Measurements from ENCODE around the gene NLRP2B. TPM values are rescaled to one million over a fixed set of nuclear protein-coding genes. Genes with fewer than 3 reads are reported as not detected.
"Not testable (repeated sequence)": the region's sequence is repeated elsewhere in the genome, so short reads cannot be mapped to it uniquely, and the experiment has no call there.

The NLRP2B gene
- total RNA-seq (2014; rRNA removed), result not detected in 2 replicates
- Bru-seq, nascent RNA, result percentile 19 among the genes with signal in this experiment
- BruChase-seq, experiment 1, labeled RNA remaining after a 6-hour chase, result percentile 25 among the genes with signal in this experiment
- percentile 21 among the genes with signal in this experiment for BruChase-seq, experiment 2, labeled RNA remaining after a 2-hour chase
- long read RNA-seq, result 0 reads

DNA sequence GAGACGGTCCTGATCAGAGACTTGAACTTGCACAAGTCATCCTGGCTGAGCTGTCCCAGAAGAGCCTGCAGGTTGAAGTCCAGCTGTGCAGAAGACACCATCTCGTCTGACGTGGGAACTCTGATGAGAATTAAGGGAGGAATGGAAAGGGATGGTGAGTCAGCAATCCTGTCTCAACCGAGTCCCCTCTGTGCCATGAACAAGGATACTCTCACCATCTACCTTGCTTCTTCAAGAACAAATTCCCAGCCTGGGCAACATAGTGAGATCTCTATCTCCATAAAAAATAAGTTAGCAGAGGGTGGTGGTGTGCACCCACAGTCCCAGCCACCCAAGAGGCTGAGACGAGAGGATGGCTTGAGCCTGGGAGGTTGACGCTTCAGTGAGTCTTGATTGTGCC, at the start of gene NLRP2B:
Gene NLRP2B, minus strand, starts transcription at position 101 of the 400 bp plus-strand sequence.
- no peaks in the 10 kb centered on the region for H3K4me1 ChIP-seq (ENCODE audit: insufficient read depth, low read length)
- no peaks in the 10 kb centered on the region for H3F3A ChIP-seq (ENCODE audit: low read length, unreplicated experiment)
- no peaks in the 10 kb centered on the region for H4K20me1 ChIP-seq (ENCODE audit: low read length)
- no peak within 1 kb of the TSS for H3K4me2 ChIP-seq (ENCODE audit: low read length)
- TF ChIP-seq, protein P1, sequence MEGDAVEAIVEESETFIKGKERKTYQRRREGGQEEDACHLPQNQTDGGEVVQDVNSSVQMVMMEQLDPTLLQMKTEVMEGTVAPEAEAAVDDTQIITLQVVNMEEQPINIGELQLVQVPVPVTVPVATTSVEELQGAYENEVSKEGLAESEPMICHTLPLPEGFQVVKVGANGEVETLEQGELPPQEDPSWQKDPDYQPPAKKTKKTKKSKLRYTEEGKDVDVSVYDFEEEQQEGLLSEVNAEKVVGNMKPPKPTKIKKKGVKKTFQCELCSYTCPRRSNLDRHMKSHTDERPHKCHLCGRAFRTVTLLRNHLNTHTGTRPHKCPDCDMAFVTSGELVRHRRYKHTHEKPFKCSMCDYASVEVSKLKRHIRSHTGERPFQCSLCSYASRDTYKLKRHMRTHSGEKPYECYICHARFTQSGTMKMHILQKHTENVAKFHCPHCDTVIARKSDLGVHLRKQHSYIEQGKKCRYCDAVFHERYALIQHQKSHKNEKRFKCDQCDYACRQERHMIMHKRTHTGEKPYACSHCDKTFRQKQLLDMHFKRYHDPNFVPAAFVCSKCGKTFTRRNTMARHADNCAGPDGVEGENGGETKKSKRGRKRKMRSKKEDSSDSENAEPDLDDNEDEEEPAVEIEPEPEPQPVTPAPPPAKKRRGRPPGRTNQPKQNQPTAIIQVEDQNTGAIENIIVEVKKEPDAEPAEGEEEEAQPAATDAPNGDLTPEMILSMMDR (conservative IDR thresholded peaks at IDR 0.05; ENCODE audit: low read depth, low read length), result no peak
- no peak within 1 kb of the TSS for H3K9ac ChIP-seq (ENCODE audit: low read length)
- DNase-seq (no peak), ATAC-seq (no peak)
- no peaks in the 10 kb centered on the region for H3K9me3 ChIP-seq (ENCODE audit: low read length)
- BruUV-seq (replicated peaks), result no TSS peak
- ChIA-PET CTCF (no interaction called here), POLR2A (ENCODE audit: unreplicated experiment) (no interaction called here)
- H3K27ac ChIP-seq (ENCODE audit: low read length), result no peak within 1 kb of the TSS
- no peaks in the 10 kb centered on the region for H3K36me3 ChIP-seq (ENCODE audit: low read depth, low read length)
- H3K27me3 ChIP-seq (ENCODE audit: low read length), result 0 out of 2 replicates have a peak, but pooled peaks cover 5% of the 10 kb centered on the region
- no peak within 1 kb of the TSS for H2AFZ ChIP-seq (ENCODE audit: low read length)
- no peaks in the 10 kb centered on the region for H3K9me2 ChIP-seq (replicated peaks; ENCODE audit: low read length)
- no peak within 1 kb of the TSS for H3K4me3 ChIP-seq (ENCODE audit: low read length)
- no peaks in the 10 kb centered on the region for H3K79me2 ChIP-seq (ENCODE audit: low read length)
- intact Hi-C loops (cut with micrococcal nuclease), result no loop called here

DNA sequence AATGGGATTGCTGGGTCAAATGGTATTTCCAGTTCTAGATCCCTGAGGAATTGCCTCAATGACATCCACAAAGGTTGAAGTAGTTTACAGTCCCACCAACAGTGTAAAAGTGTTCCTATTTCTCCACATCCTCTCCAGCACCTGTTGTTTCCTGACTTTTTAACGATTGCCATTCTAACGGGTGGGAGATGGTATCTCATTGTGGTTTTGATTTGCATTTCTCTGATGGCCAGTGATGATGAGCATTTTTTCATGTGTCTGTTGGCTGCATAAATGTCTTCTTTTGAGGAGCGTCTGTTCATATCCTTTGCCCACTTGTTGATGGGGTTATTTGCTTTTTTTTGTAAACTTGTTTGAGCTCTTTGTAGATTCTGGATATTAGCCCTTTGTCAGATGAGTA, 45.9 kb upstream of the NLRP2B start:
- DNase-seq; H3K27ac ChIP-seq (ENCODE audit: low read length); intact Hi-C loops (cut with micrococcal nuclease); CTCF ChIA-PET; H3K9me3 ChIP-seq (ENCODE audit: low read length); H4K20me1 ChIP-seq (ENCODE audit: low read length); H3K9me2 ChIP-seq (replicated peaks; ENCODE audit: low read length); H2AFZ ChIP-seq (ENCODE audit: low read length); H3F3A ChIP-seq (ENCODE audit: low read length, unreplicated experiment); H3K9ac ChIP-seq (ENCODE audit: low read length); BruUV-seq (replicated peaks); ATAC-seq; H3K27me3 ChIP-seq (ENCODE audit: low read length); H3K4me3 ChIP-seq (ENCODE audit: low read length); H3K4me2 ChIP-seq (ENCODE audit: low read length); POLR2A ChIA-PET (ENCODE audit: unreplicated experiment); H3K36me3 ChIP-seq (ENCODE audit: low read depth, low read length); H3K4me1 ChIP-seq (ENCODE audit: insufficient read depth, low read length); H3K79me2 ChIP-seq (ENCODE audit: low read length): not testable (repeated sequence)

DNA sequence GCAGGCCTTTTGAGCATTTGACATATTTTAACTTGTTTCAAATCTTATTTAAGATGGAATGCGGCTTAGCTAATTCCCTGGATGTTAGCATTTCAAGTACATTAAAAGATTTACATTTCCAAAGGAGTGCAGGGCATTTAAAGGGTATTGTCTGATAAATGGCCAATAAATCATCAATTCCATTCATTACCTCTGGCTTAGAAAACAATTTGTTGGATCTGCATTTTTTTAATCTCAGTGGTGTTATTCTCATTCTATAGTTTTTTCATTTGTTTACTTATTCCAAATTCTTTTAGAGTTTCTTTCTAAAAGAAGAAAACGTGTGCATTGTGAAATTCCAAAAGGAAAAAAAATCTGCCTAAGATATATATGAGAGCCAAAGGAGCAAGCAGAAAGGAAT, 1.3 kb upstream of the NLRP2B start:
- ChIA-PET POLR2A (ENCODE audit: unreplicated experiment) (no interaction called here), CTCF (no interaction called here)
- no peak overlapping the region for H2AFZ ChIP-seq (ENCODE audit: low read length)
- H3K9me3 ChIP-seq (ENCODE audit: low read length), result no peaks in the 10 kb centered on the region
- no peaks in the 10 kb centered on the region for H3K9me2 ChIP-seq (replicated peaks; ENCODE audit: low read length)
- intact Hi-C loops (cut with micrococcal nuclease), result no loop called here
- no peak for ATAC-seq
- H3K4me3 ChIP-seq (ENCODE audit: low read length), result no peak overlapping the region
- no peaks in the 10 kb centered on the region for H3F3A ChIP-seq (ENCODE audit: low read length, unreplicated experiment)
- no TSS peak for BruUV-seq (replicated peaks)
- no peak overlapping the region for H3K4me2 ChIP-seq (ENCODE audit: low read length)
- H4K20me1 ChIP-seq (ENCODE audit: low read length), result no peaks in the 10 kb centered on the region
- TF ChIP-seq, protein P1 (conservative IDR thresholded peaks at IDR 0.05; ENCODE audit: low read depth, low read length), result no peak
- no peak for TF ChIP-seq EZH2phosphoT487 (IDR thresholded peaks at IDR 0.05; ENCODE audit: borderline replicate concordance, low read length)
- TF ChIP-seq EZH2 (IDR thresholded peaks at IDR 0.05; ENCODE audit: low read length, unreplicated experiment), result no peak
- H3K79me2 ChIP-seq (ENCODE audit: low read length), result no peaks in the 10 kb centered on the region
- H3K27me3 ChIP-seq (ENCODE audit: low read length), result 0 out of 2 replicates have a peak, but pooled peaks cover 5% of the 10 kb centered on the region
- H3K36me3 ChIP-seq (ENCODE audit: low read depth, low read length), result no peaks in the 10 kb centered on the region
- DNase-seq, result no peak
- H3K27ac ChIP-seq (ENCODE audit: low read length), result no peak overlapping the region
- H3K4me1 ChIP-seq (ENCODE audit: insufficient read depth, low read length), result no peaks in the 10 kb centered on the region
- H3K9ac ChIP-seq (ENCODE audit: low read length), result no peak overlapping the region

Measured in PC-3 (cell line).